ENCODE data around the gene CELF4. TPM values are rescaled to one million over a fixed set of nuclear protein-coding genes. Genes with fewer than 3 reads are reported as not detected.

Gene CELF4
- polyA plus RNA-seq, 1 experiment = not detected

- TF ChIP-seq CTCF (IDR thresholded peaks at IDR 0.05; ENCODE audit: low read depth, low read length) = no peak
- POLR2A ChIA-PET = no interaction called here
- CTCF ChIA-PET = interaction anchor here (0.9 to 2.0 kb wide), 2 partner anchors 10 to 390 kb away, joined by 4 to 5 read pairs; no protein-coding TSS in a partner anchor
- Histone ChIP-seq H3K27ac (ENCODE audit: low read depth, low read length) (no peak overlapping the region), H3K4me3 (ENCODE audit: low read depth, low read length) (no peak overlapping the region), H3K27me3 (ENCODE audit: control insufficient read depth, insufficient read depth, low read length) (no peaks in the 10 kb centered on the region), H3K9me3 (ENCODE audit: control insufficient read depth, insufficient read depth, low read length) (no peaks in the 10 kb centered on the region)
- no peak for DNase-seq (ENCODE audit: low read depth, low spot score)
Observed at GRCh38 chr18:37332628-37333420, 232.8 kb downstream of the CELF4 start.

GRCh38 chr18:37332219-37332618, 233.4 kb downstream of the CELF4 start:
- H3K27me3 ChIP-seq (ENCODE audit: control insufficient read depth, insufficient read depth, low read length) = peaks cover 3% of the 10 kb centered on the region
- no peaks in the 10 kb centered on the region for H3K9me3 ChIP-seq (ENCODE audit: control insufficient read depth, insufficient read depth, low read length)
- no peak for TF ChIP-seq CTCF (IDR thresholded peaks at IDR 0.05; ENCODE audit: low read depth, low read length)
- no peak overlapping the region for H3K4me3 ChIP-seq (ENCODE audit: low read depth, low read length)
- ChIA-PET POLR2A (no interaction called here), CTCF (interaction anchor here (2.0 kb wide), 1 partner anchor 10 kb away, joined by 5 read pairs; no protein-coding TSS in a partner anchor)
- DNase-seq (ENCODE audit: low read depth, low spot score) = no peak
- no peak overlapping the region for H3K27ac ChIP-seq (ENCODE audit: low read depth, low read length)

GRCh38 chr18:37330173-37330572, 235.4 kb downstream of the CELF4 start:
- no peak for TF ChIP-seq CTCF (IDR thresholded peaks at IDR 0.05; ENCODE audit: low read depth, low read length)
- CTCF ChIA-PET = interaction anchor here (0.6 to 1.4 kb wide), 2 partner anchors 32 to 388 kb away, joined by 3 to 5 read pairs; no protein-coding TSS in a partner anchor
- H3K4me3 ChIP-seq (ENCODE audit: low read depth, low read length) = no peak overlapping the region
- peaks cover 9% of the 10 kb centered on the region for H3K27me3 ChIP-seq (ENCODE audit: control insufficient read depth, insufficient read depth, low read length)
- H3K9me3 ChIP-seq (ENCODE audit: control insufficient read depth, insufficient read depth, low read length) = no peaks in the 10 kb centered on the region
- POLR2A ChIA-PET = no interaction called here
- no peak for DNase-seq (ENCODE audit: low read depth, low spot score)
- H3K27ac ChIP-seq (ENCODE audit: low read depth, low read length) = no peak overlapping the region

- ChIA-PET POLR2A (no interaction called here), CTCF (no interaction called here)
- peaks cover 13% of the 10 kb centered on the region for H3K27me3 ChIP-seq (ENCODE audit: control insufficient read depth, insufficient read depth, low read length)
- TF ChIP-seq CTCF (IDR thresholded peaks at IDR 0.05; ENCODE audit: low read depth, low read length) = no peak
- H3K27ac ChIP-seq (ENCODE audit: low read depth, low read length) = no peak overlapping the region
- DNase-seq (ENCODE audit: low read depth, low spot score) = no peak
- no peak overlapping the region for H3K4me3 ChIP-seq (ENCODE audit: low read depth, low read length)
- no peaks in the 10 kb centered on the region for H3K9me3 ChIP-seq (ENCODE audit: control insufficient read depth, insufficient read depth, low read length)
Observed at GRCh38 chr18:37328946-37329719, 236.5 kb downstream of the CELF4 start.

All from AG04450 (cell line).